Frontal cortex (tissue), 4 donors: ENCODE data around the gene TNFRSF25. TPM values are rescaled to one million over a fixed set of nuclear protein-coding genes. Genes with fewer than 3 reads are reported as not detected.

Experiments used
- DNase-seq, 2 donors: peaks; one replicate each; pipeline ENCODE4 v3.0.0; 2012; ENCODE audit warnings: low spot score in 2 of 2
- FAIRE-seq: peaks from 2 replicates; lab custom pipeline; 2012; peaks lifted over from hg19 to GRCh38; lab: Jason Lieb, UNC
- total RNA-seq: library from RNA; depleted of rRNA; stranded (reverse); fragments of >200 nt; gene quantifications from one replicate; pipeline ENCODE4 v1.2.3, GENCODE V29; 2014
- donor health status: control.
- donor health status: control.
- donor health status: control.

Gene TNFRSF25
- total RNA-seq, 1 donor from 2014 or later, result 9.0 TPM

DNA sequence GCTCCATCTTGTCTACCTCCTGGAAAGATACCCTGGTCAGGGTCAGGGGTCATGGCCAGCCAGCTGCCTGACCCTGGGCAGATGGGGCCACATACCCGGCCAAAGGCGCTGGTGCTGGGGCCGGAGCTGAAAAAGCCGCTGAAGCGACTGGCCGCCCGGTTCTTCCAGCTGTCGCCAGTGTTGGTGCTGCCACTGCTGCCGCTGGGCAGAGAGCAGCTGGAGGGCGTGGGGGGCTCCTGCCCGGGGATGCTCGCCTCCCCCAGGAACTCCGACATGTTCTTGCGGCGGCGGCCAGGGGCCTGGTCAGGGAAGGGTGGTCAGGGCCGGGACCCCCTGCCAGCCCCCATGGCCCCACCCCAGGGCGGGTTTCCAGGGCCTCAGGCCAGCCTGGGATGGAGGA is 7.2 kb upstream of the TNFRSF25 start:
- DNase-seq, result no peak
- no peak for FAIRE-seq

- no peak for FAIRE-seq
- DNase-seq, result no peak
Observed at GRCh38 chr1:6472391-6472790, 6.4 kb upstream of the TNFRSF25 start.

- DNase-seq (no peak), FAIRE-seq (no peak)
Observed at GRCh38 chr1:6471970-6472368, 6.0 kb upstream of the TNFRSF25 start.

- FAIRE-seq, result no peak
Observed at GRCh38 chr1:6471086-6471969, 5.4 kb upstream of the TNFRSF25 start.

DNA sequence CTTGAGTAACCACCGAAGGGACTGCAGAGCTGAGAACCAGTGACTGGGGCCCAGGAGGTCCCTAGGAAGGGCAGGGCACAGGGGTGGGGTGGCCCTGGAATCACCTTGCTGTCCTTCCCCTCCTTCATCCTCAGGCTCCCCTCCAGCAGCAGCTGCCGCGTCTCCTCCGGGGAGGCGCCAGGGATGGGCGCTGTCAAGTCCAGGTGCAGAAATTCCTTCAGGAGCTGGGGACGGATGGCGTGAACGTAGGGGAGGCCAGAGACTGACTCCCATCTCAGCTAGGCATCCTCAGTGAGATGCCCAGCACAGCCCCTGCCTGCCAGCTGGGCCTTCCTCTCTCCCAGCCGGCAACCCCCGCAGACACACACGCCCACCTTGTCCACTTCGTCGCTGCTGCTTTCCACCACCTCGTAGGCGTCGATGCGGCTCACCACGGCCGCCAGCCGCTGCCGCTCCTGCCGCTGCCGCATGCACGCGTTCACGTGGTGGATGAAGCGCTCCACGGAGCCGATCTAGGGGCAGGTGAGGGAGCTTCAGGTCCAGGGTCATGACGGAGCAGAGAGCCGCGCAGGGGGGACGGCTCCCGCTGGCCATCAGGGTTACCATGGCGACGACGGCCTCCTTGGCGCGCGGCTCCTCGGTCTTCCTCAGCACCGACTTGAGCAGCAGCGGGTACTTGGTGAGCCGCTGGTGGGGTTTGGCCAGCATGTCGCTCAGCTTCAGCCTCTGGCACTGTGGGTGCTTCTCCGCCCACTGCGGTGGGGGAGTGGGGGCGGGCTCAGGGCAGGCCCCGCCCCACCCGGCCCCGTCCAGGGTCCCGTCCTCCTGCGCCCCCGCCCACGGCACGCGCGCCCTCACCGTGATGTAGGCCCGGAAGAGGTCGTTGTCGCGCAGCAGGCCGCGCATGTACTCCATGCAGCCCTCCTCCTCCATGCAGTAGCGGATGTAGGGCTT is 4.4 kb upstream of the TNFRSF25 start:
- DNase-seq (no peak), FAIRE-seq (no peak)

More at GRCh38 chr1:6471086-6471969, 5.4 kb upstream of the TNFRSF25 start:
- no peak for DNase-seq

- no peak for DNase-seq
- FAIRE-seq, result no peak
Observed at GRCh38 chr1:6468729-6469461, 2.9 kb upstream of the TNFRSF25 start.

DNA sequence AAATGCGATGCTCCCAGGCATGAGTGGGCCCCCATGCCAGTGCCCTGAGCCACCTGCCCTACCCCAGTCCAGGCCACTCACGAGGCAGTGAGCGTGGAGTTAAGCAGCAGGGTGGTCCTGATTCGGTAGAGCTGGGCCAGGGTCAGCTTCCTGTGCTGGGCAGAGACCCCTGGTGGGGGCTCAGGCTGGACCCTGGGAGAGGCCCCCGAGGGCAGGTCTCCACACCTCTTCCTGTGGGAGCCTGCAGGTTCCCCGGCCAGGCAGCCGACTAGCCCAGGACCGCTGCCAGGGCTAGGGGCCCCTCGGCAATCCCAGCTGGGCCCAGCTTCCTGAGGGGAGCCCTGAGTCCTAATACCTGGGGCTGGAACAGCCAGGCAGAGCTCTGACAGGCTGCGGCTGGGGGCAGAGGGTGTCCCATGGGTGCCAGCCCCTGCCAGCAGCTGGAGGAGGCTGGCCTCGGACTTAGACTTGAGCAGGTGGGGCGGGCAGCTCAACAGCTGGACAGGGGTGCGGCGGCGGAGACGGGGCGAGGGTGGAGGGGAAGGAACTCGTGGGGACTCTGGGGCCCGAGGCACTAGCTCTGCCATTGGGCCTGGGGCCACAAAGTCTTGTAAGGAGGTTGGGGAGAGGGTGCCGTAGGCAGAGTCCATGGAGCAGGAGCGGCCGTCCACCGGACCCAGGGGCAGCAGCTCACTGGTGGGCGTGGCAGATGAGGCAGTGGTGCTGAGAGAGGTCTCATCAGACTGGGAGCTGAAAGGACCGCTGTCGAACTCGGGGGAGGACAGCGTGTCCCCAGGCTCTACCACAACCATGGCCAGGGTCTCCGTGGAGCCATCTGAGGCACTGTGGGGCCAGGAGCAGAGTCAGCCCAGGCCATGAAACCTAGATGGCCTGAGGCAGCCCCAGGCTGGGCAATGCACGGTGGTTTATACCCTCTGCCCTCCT is 2.0 kb upstream of the TNFRSF25 start:
- DNase-seq (no peak), FAIRE-seq (no peak)

DNA sequence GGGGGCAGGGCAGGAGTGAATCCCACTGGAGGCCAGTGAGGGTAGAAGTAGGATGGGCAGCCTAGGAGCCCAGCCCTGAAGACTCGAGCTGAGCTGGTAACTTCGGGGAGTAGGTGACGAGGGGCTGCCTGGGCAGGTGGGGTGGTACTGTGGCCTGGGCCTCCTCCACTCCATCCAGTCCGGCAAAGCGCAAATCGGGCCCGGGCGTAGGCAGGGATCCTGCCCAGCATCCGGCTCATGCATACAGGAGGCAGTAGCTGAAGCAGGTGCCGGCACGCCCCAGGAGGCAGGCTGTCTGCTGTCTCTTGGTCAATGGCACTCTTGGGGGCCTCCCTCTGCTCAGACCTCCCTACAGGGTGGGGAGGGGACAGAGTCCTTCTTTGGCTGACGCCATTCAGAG is 1.3 kb upstream of the TNFRSF25 start:
- FAIRE-seq (no peak), DNase-seq (no peak)

GRCh38 chr1:6466751-6467150 is 778 bp upstream of the TNFRSF25 start:
- FAIRE-seq, result no peak
- no peak for DNase-seq

DNA sequence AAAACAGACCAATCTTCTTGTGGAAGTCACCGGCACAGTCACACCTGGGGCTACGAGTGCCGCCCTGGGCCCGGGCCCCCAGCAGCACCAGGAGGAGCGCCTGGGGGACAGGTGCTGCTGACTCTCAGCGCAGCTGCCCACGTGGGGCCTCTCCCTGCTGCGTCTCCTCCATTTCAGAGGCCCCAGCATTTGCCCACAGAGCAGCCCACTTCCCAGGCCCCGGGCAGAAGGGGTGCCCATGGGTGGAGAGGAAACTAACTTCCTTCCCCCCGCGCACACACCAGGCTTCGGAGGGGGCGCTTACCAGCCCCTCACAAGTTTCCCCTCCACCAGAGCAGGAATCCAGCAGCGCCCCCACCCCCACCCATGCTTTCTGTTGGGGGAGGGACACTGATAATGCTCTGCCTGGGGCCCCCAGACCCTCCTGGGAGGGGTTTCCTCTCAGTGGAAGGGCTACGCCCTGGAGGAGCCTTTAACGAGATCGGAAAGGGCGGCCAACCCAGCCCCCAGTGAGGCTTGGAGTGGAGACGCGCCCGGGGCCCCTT is 440 bp downstream of the TNFRSF25 start:
- DNase-seq (no peak), FAIRE-seq (no peak)

DNA sequence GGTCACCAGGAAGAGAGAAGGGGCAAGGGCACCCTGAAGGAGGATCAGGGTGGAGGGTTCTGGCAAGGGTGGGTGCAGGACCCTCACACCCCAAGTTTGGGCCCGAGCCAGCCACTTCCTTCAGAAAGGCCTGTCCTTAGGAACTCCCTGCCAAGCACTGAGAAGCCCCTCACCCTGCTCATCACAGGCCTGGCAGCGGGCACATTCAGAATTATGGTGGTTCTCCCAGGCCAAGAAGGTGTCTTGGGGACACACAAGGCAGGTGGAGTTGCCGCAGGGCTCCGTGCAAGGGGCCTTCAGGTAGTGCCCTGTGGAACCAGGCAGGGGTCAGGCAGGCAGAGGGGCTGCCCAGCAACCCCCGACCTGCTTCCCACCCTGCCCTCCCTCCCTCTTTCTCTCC is 1.1 kb downstream of the TNFRSF25 start:
- no peak for FAIRE-seq
- no peak for DNase-seq

- DNase-seq (peak in 1 of 2 donors; percentile 45), FAIRE-seq (no peak)
Observed at GRCh38 chr1:6464514-6464836, 1.5 kb downstream of the TNFRSF25 start.

- DNase-seq (no peak), FAIRE-seq (no peak)
Observed at GRCh38 chr1:6463120-6463412, 2.9 kb downstream of the TNFRSF25 start.

DNA sequence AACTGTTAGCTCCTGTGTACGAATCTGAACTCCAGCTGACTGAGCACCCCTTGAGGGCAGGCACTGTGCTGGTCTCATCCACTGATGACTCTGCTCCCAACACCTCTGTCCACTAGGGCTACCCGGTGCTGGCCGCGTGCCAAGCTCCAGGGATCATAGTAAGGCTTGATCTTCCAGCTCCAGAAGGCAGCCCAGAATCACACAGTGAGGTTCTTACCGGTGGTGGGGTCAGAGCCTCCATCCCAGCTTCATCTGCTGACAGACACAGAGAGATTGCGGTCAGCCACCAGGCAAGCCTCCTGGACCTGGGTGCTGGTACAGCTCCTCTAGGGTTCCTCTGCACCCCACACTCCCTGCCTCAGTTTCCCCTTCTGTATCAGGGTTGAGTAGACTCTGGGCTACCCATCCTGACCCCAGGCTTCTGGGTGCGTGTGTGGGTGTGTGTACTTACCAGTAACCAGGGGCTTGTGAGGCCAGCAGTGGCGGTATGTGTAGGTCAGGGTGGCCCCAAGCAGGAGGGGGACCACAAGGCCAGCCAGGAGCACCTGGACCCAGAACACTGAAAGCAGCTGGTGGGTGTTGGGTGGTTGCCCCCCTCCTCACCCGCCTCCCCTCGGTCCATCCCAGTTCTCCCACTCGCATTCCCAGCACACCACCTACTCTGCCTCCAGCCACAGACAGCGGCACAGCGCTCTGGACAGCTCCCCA is 3.4 kb downstream of the TNFRSF25 start:
- FAIRE-seq (no peak), DNase-seq (no peak)

GRCh38 chr1:6461538-6462411 is 4.2 kb downstream of the TNFRSF25 start:
- no peak for FAIRE-seq
- no peak for DNase-seq

DNA sequence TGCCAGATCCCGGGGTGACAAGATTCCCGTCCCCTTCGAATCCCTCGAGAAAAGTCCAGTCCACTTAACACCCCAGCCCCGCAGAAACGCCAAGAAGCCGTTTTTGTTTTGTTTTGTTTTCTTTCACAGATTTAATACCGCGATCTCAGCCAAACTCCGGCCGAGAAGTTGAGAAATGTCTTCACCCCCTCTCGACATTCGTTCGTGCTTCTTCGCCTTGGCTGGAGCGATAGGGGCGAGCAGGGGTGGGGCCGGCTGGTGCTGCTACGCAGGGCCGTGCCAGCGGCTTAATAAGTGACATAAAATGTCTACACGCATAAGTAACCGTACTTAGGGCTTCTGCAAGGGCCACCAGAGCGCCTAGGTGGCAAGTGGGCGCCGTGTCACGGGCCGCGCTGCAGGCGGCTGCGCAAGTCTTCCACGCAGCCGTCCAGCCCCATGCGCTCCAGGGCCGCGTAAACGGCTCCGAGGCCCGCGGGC is 4.9 kb downstream of the TNFRSF25 start:
- no peak for FAIRE-seq
- no peak for DNase-seq

DNA sequence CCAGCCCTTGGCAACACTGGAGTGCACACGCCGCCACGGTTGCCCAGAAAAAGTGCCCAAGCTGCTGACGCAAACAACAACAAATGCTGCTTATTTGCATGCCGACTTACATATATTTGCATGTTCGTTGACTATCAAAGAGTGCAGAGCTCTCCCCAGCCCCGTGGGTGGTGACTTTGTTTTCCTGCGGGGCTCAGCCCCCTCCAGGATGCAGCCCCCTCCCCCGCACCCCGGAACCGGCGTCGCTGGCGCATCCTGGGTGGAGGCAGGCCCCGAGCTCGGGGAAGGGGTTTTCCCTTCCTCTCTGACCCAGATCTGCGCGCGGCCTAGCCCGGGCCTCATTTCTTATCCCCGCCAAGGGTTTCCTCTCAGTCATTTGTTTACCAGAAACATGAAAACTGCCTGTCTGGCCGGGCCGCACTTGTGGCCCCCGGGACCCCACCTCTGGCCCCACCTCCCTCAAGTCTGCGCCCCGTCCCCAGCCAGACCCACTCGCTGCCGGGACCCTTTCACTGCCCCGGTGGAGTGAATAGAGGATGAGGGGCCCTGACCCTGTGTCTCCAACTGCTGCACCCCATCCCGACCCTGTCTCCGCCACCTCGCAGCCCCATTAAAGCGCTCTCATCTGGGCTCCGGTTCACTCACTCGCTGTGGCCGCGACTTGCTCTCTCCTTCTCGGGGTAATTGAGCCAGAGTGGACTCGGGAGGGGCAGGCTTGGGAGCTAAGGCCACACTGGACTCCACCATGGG is 5.5 kb downstream of the TNFRSF25 start:
- DNase-seq, result peak in 1 of 2 donors; percentile 42
- FAIRE-seq, result no peak
